Activated B cell treated with CpG ODN at 0.5 μM for 24 hours (primary cell): Measurements from ENCODE around the gene SCD5. TPM values are rescaled to one million over a fixed set of nuclear protein-coding genes. Genes with fewer than 3 reads are reported as not detected.

Source experiments
- ATAC-seq: fragments of 200-7000 bp; cut with Tn5 transposase; one replicate; pipeline ENCODE4 v1.10.0; 2021; ENCODE audit warnings: low read depth, mild to moderate bottlenecking, moderate library complexity
- CTCF ChIA-PET: fragments of 350-600 bp; sonication (Branson Sonifier 250); formaldehyde crosslinking; loops from one replicate; lab custom pipeline; 2021; ENCODE audit warnings: antibody characterized with exemption; lab: Charles Lee
- POLR2A ChIA-PET: fragments of 350-600 bp; sonication (Branson Sonifier 250); formaldehyde crosslinking; loops from one replicate; lab custom pipeline; 2021; ENCODE audit warnings: antibody characterized with exemption; lab: Charles Lee
- DNase-seq: peaks from one replicate; pipeline ENCODE4 v3.0.0; 2022
- H3K27ac Mint-ChIP-seq: one replicate; pipeline ENCODE4 v1.8.0; 2020; ENCODE audit warnings: mixed read lengths
- H3K27me3 Mint-ChIP-seq: one replicate; pipeline ENCODE4 v1.8.0; 2021; ENCODE audit warnings: mixed read lengths
- H3K36me3 Mint-ChIP-seq: one replicate; pipeline ENCODE4 v1.8.0; 2021; ENCODE audit warnings: low read depth, mixed read lengths
- H3K4me1 Mint-ChIP-seq: one replicate; pipeline ENCODE4 v1.8.0; 2021; ENCODE audit warnings: mixed read lengths
- H3K4me3 Mint-ChIP-seq: one replicate; pipeline ENCODE4 v1.8.0; 2020; ENCODE audit warnings: mild to moderate bottlenecking, mixed read lengths
- H3K9me3 Mint-ChIP-seq: one replicate; pipeline ENCODE4 v1.8.0; 2020; ENCODE audit warnings: mixed read lengths
- CTCF ChIP-seq: fragments of 200-600 bp; IDR thresholded peaks from one replicate; pipeline ENCODE4 v1.8.0; 2022; ENCODE audit warnings: antibody characterized with exemption, mild to moderate bottlenecking
- intact Hi-C: fragments of 100-400 bp; cut with micrococcal nuclease; formaldehyde crosslinking; loops from one replicate; pipeline ENCODE4 v1.15.1; 2024
- total RNA-seq: library from RNA; stranded (reverse); gene quantifications from 2 replicates; pipeline ENCODE4 v1.2.3, GENCODE V29; 2022

The SCD5 gene
- total RNA-seq, 1 donor from 2014 or later, result not detected

DNA sequence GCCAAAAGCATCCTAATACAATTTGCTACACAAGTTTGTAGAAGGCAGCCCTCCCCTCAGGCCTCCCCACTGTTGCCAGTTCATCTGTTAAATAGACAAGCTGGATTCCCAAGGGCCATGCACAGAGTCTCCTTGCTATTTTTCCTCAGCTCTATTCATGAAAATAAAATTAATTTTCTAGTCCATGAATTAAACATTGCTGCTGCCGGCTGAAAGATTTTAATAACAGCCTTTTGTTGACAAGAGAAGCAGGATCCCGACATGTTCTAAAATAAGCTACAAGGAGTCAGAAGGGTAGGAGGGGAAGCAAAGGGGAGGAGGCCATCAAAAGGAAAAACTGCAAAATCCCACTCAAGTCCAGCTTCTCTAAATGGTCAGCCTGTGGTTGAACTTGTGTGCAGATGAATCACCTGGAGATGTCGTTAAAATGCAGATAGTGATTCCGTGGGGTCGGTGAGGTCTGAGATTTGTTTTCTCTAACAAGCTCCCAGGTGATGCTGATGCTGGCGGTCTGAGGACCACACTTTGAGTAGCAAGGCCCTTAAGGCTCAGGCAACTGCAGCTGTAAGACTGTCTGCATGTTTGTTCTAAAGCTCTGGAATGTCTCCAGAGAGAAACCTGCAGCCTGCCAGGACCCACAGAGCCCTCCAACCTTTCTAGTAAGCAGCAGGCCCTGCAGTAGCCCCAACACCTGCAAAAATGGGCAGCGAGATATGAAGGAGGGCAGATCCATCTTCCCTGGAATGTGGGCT, 9.4 kb downstream of the SCD5 start:
- Mint-ChIP-seq H3K27ac (no peak overlapping the region), H3K9me3 (no peaks in the 10 kb centered on the region), H3K4me3 (no peak overlapping the region), H3K36me3 (no peaks in the 10 kb centered on the region), H3K27me3 (peaks cover 5% of the 10 kb centered on the region), H3K4me1 (no peaks in the 10 kb centered on the region)
- ATAC-seq (no peak), DNase-seq (no peak)
- intact Hi-C loops, result no loop called here
- ChIA-PET POLR2A (no interaction called here), CTCF (no interaction called here)
- TF ChIP-seq CTCF, result no peak

DNA sequence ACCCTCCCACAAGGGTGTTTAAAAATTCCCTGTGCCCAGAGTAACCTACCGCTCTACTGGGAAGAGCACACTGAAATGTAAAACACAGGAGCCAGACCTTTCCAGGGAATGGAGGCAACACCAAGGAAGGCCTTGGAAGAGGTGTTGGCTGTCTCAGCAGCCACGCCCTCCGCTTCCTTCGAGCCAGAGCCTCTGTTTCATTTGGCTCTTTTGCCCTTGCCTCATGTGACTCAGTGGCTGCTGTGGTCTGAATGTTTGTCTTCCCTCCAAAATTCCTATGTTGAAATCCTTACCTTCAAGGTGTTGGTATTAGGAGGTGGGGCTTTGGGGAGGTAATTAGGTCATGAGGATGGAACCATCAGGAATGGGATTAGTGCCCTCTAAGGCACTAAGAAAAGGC, 11.3 kb downstream of the SCD5 start:
- ChIA-PET POLR2A (no interaction called here), CTCF (no interaction called here)
- Mint-ChIP-seq H3K36me3 (no peaks in the 10 kb centered on the region), H3K4me1 (no peaks in the 10 kb centered on the region), H3K4me3 (no peak overlapping the region), H3K9me3 (no peaks in the 10 kb centered on the region), H3K27ac (no peak overlapping the region), H3K27me3 (peaks cover 3% of the 10 kb centered on the region)
- intact Hi-C loops, result no loop called here
- TF ChIP-seq CTCF, result no peak
- DNase-seq (no peak), ATAC-seq (no peak)

- ChIA-PET CTCF (no interaction called here), POLR2A (no interaction called here)
- DNase-seq (no peak), ATAC-seq (no peak)
- Mint-ChIP-seq H3K36me3 (no peaks in the 10 kb centered on the region), H3K27ac (no peak overlapping the region), H3K4me1 (no peaks in the 10 kb centered on the region), H3K4me3 (no peak overlapping the region), H3K27me3 (peaks cover 3% of the 10 kb centered on the region), H3K9me3 (no peaks in the 10 kb centered on the region)
- TF ChIP-seq CTCF, result no peak
- intact Hi-C loops, result no loop called here
Observed at GRCh38 chr4:82786828-82787227, 11.8 kb downstream of the SCD5 start.

DNA sequence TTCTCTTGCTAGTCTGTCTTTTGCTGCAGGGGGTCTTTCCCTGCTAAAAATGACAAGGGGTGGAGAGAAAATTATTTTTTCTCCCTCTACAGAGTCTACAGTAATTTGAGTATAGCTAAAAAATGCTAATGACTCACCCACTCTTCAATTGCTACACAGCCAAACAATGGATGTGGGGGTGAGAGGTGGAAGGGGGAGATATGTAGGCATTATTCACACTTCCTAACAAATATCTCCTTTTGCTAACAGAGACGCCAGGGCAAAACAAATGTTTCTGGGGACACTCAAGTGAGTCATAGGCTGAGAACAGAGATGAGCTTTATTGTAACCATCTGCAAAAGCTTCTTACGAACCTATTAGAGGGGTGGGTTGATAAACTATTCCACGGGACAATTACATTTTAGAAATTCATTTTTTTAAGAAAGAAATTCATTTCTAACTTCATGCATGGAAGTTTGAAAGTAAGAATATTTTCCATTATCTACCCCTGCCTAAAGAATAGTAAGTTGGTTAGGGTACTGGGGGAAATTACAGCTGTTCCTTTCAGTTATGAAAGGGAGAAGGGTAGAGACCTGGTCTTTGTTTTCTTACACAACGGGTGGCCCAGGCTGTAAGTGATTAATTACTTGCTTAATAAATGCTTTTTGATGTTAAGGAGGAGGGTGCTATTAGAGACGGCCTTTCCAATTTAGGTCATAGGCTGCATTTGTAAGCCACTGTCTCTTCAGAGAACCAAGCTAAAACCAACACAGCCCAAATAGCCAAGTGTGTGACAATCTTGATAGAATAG, 12.8 kb downstream of the SCD5 start:
- POLR2A ChIA-PET, result no interaction called here

More for the DNA sequence above, 12.8 kb downstream of the SCD5 start:
- Mint-ChIP-seq H3K36me3 (no peaks in the 10 kb centered on the region), H3K27ac (no peak overlapping the region), H3K27me3 (no peaks in the 10 kb centered on the region), H3K4me1 (no peaks in the 10 kb centered on the region), H3K4me3 (no peak overlapping the region), H3K9me3 (no peaks in the 10 kb centered on the region)
- CTCF ChIA-PET, result interaction anchor here (0.6 kb wide), 1 partner anchor 579 kb away, joined by 4 read pairs; no protein-coding TSS in a partner anchor
- intact Hi-C loops, result no loop called here
- TF ChIP-seq CTCF, result no peak
- DNase-seq (no peak), ATAC-seq (no peak)
